ENCODE measurements around the gene SF3B6. TPM values are rescaled to one million over a fixed set of nuclear protein-coding genes. Genes with fewer than 3 reads are reported as not detected.

SF3B6 gene
- total RNA-seq, 6 experiments from 2014 or later, result 112 to 139 (median 126) TPM

DNA sequence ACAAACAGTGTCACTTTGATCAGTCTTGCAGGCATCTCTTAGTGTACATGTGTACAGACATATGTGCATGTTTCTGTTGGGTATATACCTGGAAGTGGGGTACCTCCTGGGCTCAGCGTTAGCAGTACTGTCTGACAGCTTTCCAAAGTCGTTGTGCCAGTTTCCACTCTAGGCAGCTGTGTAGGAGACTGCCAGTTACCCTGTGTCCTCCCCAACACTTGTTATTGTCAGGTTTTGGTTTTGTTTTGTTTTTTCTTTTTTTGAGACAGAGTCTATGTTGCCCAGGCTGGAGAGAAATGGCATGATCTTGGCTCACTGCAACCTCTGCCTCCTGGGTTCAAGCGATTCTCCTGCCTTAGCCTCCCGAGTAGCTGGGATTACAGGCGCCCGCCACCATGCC, 20.4 kb downstream of the SF3B6 start:
- DNase-seq, result no peak
- H3K36me3 Mint-ChIP-seq (ENCODE audit: low read depth), result no peaks in the 10 kb centered on the region
- TF ChIP-seq, protein P1, sequence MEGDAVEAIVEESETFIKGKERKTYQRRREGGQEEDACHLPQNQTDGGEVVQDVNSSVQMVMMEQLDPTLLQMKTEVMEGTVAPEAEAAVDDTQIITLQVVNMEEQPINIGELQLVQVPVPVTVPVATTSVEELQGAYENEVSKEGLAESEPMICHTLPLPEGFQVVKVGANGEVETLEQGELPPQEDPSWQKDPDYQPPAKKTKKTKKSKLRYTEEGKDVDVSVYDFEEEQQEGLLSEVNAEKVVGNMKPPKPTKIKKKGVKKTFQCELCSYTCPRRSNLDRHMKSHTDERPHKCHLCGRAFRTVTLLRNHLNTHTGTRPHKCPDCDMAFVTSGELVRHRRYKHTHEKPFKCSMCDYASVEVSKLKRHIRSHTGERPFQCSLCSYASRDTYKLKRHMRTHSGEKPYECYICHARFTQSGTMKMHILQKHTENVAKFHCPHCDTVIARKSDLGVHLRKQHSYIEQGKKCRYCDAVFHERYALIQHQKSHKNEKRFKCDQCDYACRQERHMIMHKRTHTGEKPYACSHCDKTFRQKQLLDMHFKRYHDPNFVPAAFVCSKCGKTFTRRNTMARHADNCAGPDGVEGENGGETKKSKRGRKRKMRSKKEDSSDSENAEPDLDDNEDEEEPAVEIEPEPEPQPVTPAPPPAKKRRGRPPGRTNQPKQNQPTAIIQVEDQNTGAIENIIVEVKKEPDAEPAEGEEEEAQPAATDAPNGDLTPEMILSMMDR (IDR thresholded peaks at IDR 0.05), result no peak
- H3K4me3 Mint-ChIP-seq, result no peak overlapping the region
- no peak overlapping the region for H3K27ac Mint-ChIP-seq
- H3K9me3 Mint-ChIP-seq, result no peaks in the 10 kb centered on the region
- no peaks in the 10 kb centered on the region for H3K4me1 Mint-ChIP-seq (ENCODE audit: low read depth)
- H3K27me3 Mint-ChIP-seq (ENCODE audit: insufficient read depth), result no peaks in the 10 kb centered on the region; the same call in 1 of the 2 replicates

DNA sequence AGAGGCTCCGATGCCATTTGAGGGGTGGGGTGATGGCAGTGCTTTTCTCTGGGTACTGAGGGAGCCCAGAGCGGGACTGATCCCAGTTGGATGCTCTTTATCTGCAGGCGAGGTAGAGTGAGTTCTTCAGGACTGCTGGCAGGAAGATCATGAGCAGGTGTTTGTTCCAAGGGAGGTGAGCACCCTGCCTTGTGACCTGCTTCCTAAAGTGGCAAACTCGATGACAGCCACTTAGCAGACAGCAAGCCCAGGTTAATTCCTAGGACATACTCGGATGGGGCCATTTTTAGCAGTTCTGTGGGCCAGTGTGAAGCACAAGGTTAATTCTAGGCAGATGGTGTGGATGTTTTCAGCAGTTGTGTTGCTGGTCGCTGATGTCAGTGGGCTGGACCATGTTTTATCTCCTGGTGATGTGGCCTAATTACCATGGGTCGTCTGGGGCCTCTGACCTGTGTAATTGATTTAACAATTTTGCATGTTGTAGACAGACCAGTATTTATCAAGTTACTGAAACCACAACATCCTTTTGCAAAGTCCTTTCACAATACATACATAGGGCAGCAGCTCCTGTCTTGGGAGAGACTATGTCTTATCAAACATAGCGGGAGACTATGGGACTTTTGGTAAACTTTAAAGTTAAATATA, 21.6 kb downstream of the SF3B6 start:
- no peaks in the 10 kb centered on the region for H3K4me1 Mint-ChIP-seq (ENCODE audit: low read depth)
- no peak overlapping the region for H3K4me3 Mint-ChIP-seq
- no peaks in the 10 kb centered on the region; the same call in 1 of the 2 replicates for H3K27me3 Mint-ChIP-seq (ENCODE audit: insufficient read depth)
- H3K9me3 Mint-ChIP-seq, result no peaks in the 10 kb centered on the region
- H3K36me3 Mint-ChIP-seq (ENCODE audit: low read depth), result no peaks in the 10 kb centered on the region
- no peak overlapping the region for H3K27ac Mint-ChIP-seq
- TF ChIP-seq, protein P1 (IDR thresholded peaks at IDR 0.05), result no peak
- DNase-seq, result no peak

DNA sequence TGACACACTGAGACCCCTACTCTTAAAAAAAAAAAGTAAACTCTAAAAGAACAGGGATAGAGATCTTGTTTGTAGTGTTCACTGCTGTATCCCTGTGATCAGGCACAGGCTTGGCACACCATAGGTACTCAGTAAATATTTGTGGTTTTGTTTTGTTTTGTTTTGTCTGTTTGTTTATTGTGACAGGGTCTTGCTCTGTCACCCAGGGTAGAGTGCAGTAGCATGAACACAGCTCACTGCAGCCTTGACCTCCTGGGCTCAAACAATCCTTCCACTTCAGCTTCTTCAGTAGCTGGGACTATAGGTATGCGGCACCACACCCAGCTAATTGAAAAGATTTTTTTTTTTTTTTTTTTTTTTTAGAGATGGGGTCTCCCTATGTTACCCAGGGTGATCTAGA, 23.2 kb downstream of the SF3B6 start:
- Mint-ChIP-seq H3K4me1 (ENCODE audit: low read depth) (peaks cover 6% of the 10 kb centered on the region), H3K4me3 (no peak overlapping the region), H3K36me3 (ENCODE audit: low read depth) (no peaks in the 10 kb centered on the region), H3K9me3 (no peaks in the 10 kb centered on the region), H3K27ac (no peak overlapping the region), H3K27me3 (ENCODE audit: insufficient read depth) (no peaks in the 10 kb centered on the region; the same call in 1 of the 2 replicates)
- DNase-seq, result no peak
- TF ChIP-seq, protein P1 (IDR thresholded peaks at IDR 0.05), result no peak

DNA sequence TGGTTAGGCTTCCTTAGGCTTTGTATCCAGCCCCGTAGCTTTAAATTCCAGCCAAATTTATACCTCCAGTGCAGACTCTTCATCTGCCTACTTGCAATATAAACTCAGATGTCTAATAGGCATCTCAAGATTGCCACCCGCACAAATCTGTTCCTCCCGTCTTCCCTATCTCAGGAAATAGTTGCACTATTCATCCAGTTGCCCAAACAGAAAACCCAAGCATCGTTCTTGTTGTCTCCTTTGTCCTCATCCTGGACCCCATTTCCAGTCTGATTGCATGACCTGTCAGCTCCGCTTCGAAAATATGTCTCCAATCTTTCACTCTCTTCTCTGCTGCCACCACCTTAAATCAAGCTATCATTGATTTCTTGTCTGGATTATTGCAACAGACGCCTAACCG, 24.3 kb downstream of the SF3B6 start:
- Mint-ChIP-seq H3K27me3 (ENCODE audit: insufficient read depth) (no peaks in the 10 kb centered on the region; the same call in none of the 2 replicates), H3K4me1 (ENCODE audit: low read depth) (peaks cover 11% of the 10 kb centered on the region), H3K27ac (no peak overlapping the region), H3K9me3 (no peaks in the 10 kb centered on the region), H3K36me3 (ENCODE audit: low read depth) (no peaks in the 10 kb centered on the region), H3K4me3 (no peak overlapping the region)
- TF ChIP-seq, protein P1 (IDR thresholded peaks at IDR 0.05), result no peak
- no peak for DNase-seq

DNA sequence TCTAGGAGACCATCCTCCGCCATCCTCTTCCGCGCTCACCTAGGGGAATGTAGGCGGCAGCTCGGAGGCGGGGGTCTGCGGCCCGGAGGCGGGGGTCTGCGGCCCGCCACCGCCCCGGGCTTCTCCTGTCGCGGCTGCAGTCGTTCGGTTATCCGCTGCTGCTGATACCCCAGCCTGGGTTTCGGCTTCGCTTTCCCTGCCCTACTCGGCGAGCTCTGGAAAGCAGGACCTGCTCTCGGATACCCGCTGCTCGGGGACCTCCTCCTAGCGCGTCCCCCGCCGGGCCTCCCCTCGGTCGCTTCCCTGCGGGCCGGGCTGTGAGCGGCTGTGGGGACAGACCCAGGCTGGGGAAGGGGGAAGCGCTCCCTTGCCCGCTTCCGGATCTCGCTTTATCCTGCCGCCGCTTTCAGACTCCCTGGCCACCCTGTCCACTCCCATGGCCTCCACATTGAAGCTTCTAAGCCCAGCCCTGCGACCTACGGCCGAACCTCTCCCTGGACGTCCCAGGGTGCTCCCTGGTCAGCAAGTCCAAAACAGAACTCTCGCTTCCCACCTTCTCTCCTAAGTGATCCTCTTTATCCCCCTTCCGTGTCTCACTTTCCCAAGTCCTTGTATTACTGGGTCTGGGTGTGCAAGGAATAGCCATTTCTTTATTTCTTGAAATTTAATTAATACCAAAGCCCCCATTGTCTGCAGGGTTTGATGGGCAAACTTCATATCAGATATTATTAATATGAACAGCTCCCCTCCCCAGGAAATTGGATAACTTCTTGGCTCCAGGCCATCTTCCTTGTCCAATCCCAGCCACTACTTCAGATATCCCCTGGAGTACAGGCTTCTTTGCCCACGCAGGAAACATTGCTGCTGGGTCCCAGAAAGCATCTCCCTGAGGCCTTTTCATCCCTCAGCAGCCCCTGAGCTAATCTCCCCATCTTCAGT, 25.8 kb downstream of the SF3B6 start:
- TF ChIP-seq, protein P1 (IDR thresholded peaks at IDR 0.05), result no peak
- H3K27ac Mint-ChIP-seq, result no peak overlapping the region
- H3K4me1 Mint-ChIP-seq (ENCODE audit: low read depth), result peaks cover 19% of the 10 kb centered on the region
- no peak for DNase-seq
- H3K4me3 Mint-ChIP-seq, result no peak overlapping the region
- H3K9me3 Mint-ChIP-seq, result no peaks in the 10 kb centered on the region
- H3K27me3 Mint-ChIP-seq (ENCODE audit: insufficient read depth), result no peaks in the 10 kb centered on the region; the same call in none of the 2 replicates
- no peaks in the 10 kb centered on the region for H3K36me3 Mint-ChIP-seq (ENCODE audit: low read depth)
